ENCODE measurements around the gene LCE3E. TPM values are rescaled to one million over a fixed set of nuclear protein-coding genes. Genes with fewer than 3 reads are reported as not detected.

Gene LCE3E
- total RNA-seq, 1 donor from 2014 or later = not detected

GRCh38 chr1:152516082-152516481 is 50.5 kb downstream of the LCE3E start:
- intact Hi-C loops (cut with micrococcal nuclease) = no loop called here

Other genes with a start within 250 kb of the LCE3E start
- not detected in 2 replicates for gene FLG, start 241.5 kb downstream of the LCE3E start, total RNA-seq
- not detected in 2 replicates for gene FLG2, start 206.8 kb downstream of the LCE3E start, total RNA-seq
- gene CRNN, start 152.5 kb downstream of the LCE3E start, total RNA-seq = not detected in 2 replicates
- not detected in 2 replicates for gene LCE5A, start 56.0 kb downstream of the LCE3E start, total RNA-seq
- not detected in 2 replicates for gene CRCT1, start 52.3 kb downstream of the LCE3E start, total RNA-seq
- not detected in 2 replicates for gene LCE3D, start 13.7 kb upstream of the LCE3E start, total RNA-seq
- gene LCE3C, start 33.5 kb upstream of the LCE3E start, total RNA-seq = not detected in 2 replicates
- not detected in 2 replicates for gene LCE3B, start 47.0 kb upstream of the LCE3E start, total RNA-seq
- not detected in 2 replicates for gene LCE3A, start 56.3 kb upstream of the LCE3E start, total RNA-seq
- not detected in 2 replicates for gene LCE2D, start 96.6 kb upstream of the LCE3E start, total RNA-seq
- not detected in 2 replicates for gene LCE2C, start 108.5 kb upstream of the LCE3E start, total RNA-seq
- not detected in 2 replicates for gene LCE2B, start 119.3 kb upstream of the LCE3E start, total RNA-seq
- gene LCE2A, start 131.6 kb upstream of the LCE3E start, total RNA-seq = not detected in 2 replicates
- not detected in 2 replicates for gene LCE4A, start 141.4 kb upstream of the LCE3E start, total RNA-seq
- gene KPRP, start 191.2 kb upstream of the LCE3E start, total RNA-seq = not detected in 2 replicates
- not detected in 2 replicates for gene LCE1F, start 208.4 kb upstream of the LCE3E start, total RNA-seq
- not detected in 2 replicates for gene LCE1E, start 219.5 kb upstream of the LCE3E start, total RNA-seq
- gene LCE1D, start 229.9 kb upstream of the LCE3E start, total RNA-seq = not detected in 2 replicates
- gene LCE1C, start 239.9 kb upstream of the LCE3E start, total RNA-seq = not detected in 2 replicates
- gene LCE1B, start 245.2 kb upstream of the LCE3E start, total RNA-seq = not detected in 2 replicates